A673 (cell line): ENCODE measurements around the gene UNC13D. TPM values are rescaled to one million over a fixed set of nuclear protein-coding genes. Genes with fewer than 3 reads are reported as not detected.

ENCODE experiments used
- BruUV-seq: library from RNA; stranded (reverse); fragments of 400-500 nt; replicated peaks from 2 replicates; lab custom pipeline; 2021; lab: Mats Ljungman, UMichigan
- CTCF ChIA-PET: fragments of 300-600 bp; sonication (Branson Sonifier 250); formaldehyde crosslinking; loops from one replicate; lab custom pipeline; 2022; ENCODE audit warnings: antibody characterized with exemption; lab: Charles Lee
- POLR2A ChIA-PET: fragments of 300-600 bp; sonication (Branson Sonifier 250); formaldehyde crosslinking; loops from one replicate; lab custom pipeline; 2022; ENCODE audit warnings: antibody characterized with exemption; ENCODE audit not compliant: low non-redundant PET; lab: Charles Lee
- DNase-seq: peaks from one replicate; pipeline ENCODE4 v3.0.0-alpha.2; 2015; ENCODE audit warnings: low spot score
- H3K27ac ChIP-seq: fragments of 200-600 bp; sonication (generic); 2 replicates; pipeline ENCODE4 v1.5.1; 2016; ENCODE audit warnings: mixed run types, low read depth, mild to moderate bottlenecking, mixed read lengths, antibody characterized with exemption, low read length; ENCODE audit not compliant: poor library complexity, severe bottlenecking
- H3K27me3 ChIP-seq: fragments of 200-600 bp; sonication (generic); replicated peaks from 2 replicates; pipeline ENCODE4 v1.6.1; 2017; ENCODE audit warnings: mixed run types, low read depth, mild to moderate bottlenecking, mixed read lengths, antibody characterized with exemption, low read length; ENCODE audit not compliant: insufficient read depth, poor library complexity
- H3K36me3 ChIP-seq: fragments of 200-600 bp; sonication (generic); 2 replicates; pipeline ENCODE4 v1.6.1; 2016; ENCODE audit warnings: mixed run types, mild to moderate bottlenecking, mixed read lengths, antibody characterized with exemption, low read length; ENCODE audit not compliant: insufficient read depth, poor library complexity, severe bottlenecking
- H3K4me1 ChIP-seq: fragments of 200-600 bp; sonication (generic); 2 replicates; pipeline ENCODE4 v1.6.1; 2017; ENCODE audit warnings: mixed run types, mild to moderate bottlenecking, mixed read lengths, antibody characterized with exemption, low read length; ENCODE audit not compliant: insufficient read depth, poor library complexity, severe bottlenecking
- H3K4me3 ChIP-seq: fragments of 200-600 bp; sonication (generic); 2 replicates; pipeline ENCODE4 v1.5.1; 2016; ENCODE audit warnings: low read depth, mixed run types, mild to moderate bottlenecking, mixed read lengths, low read length; ENCODE audit not compliant: poor library complexity, severe bottlenecking
- H3K9me3 ChIP-seq: fragments of 200-600 bp; sonication (generic); 2 replicates; pipeline ENCODE4 v1.6.1; 2016; ENCODE audit warnings: mixed run types, low read depth, mild to moderate bottlenecking, mixed read lengths, antibody characterized with exemption, low read length; ENCODE audit not compliant: poor library complexity, severe bottlenecking
- EZH2 ChIP-seq: fragments of 200-600 bp; sonication (generic); IDR thresholded peaks from 2 replicates; pipeline ENCODE4 v1.6.1; 2017; ENCODE audit warnings: borderline replicate concordance, low read depth, mild to moderate bottlenecking, mixed read lengths, antibody characterized with exemption, low read length; ENCODE audit not compliant: poor library complexity, severe bottlenecking
- intact Hi-C: fragments of 100-400 bp; cut with micrococcal nuclease; formaldehyde crosslinking; loops from one replicate; pipeline ENCODE4 v1.10.0; 2022; ENCODE audit not compliant: unreplicated experiment
- total RNA-seq: library from RNA; stranded (reverse); gene quantifications from 2 replicates; pipeline ENCODE4 v1.2.3, GENCODE V29; 2021
- TF ChIP-seq, protein P1 (sequence below): fragments of 300-800, 200-600 bp; sonication (generic); conservative IDR thresholded peaks from 2 replicates; pipeline ENCODE4 v1.5.1; 2017; ENCODE audit warnings: low read depth, mild to moderate bottlenecking, antibody characterized with exemption, low read length, moderate library complexity, mixed read lengths

Gene UNC13D
- total RNA-seq, 1 experiment from 2014 or later: 0.37 TPM

DNA sequence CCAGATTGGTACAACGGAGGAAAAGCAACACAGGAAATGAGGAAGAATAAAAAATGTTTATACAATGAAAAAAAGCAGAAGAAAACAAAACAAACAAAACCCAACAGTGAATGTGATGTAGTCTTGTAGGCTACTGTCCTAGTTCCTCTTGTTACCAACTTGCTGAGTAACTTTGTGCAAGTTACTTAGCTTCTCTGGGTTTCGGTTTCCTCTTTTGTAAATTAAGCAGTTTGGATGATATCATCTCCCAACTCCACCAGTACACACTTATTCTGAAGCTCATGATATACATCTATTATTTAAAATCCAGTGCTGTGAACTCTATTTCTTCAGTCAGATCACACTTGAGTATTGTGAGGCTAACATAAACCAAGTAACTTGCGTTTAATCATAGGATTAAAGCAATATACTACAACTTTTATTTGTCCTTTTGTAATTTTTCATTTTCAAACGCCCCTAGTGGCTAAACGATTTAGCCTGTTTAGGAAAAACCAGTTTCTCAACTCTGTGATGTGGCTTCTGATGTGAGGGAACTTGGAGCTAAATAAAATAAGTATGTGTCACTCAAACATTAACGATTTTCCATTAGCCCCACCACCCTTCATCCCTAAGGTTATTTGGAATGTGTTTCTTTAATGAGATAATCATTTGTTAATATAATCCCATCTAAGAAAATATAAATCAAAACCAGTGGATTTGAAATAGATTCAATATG lies 61.0 kb downstream of the UNC13D start:
- peak overlapping the region; percentile 97 for H3K27ac ChIP-seq
- POLR2A ChIA-PET: interaction anchor here (0.7 to 1.0 kb wide), 2 partner anchors 8 to 38 kb away, joined by 4 read pairs; no protein-coding TSS in a partner anchor
- CTCF ChIA-PET: interaction anchor here (0.6 to 0.8 kb wide), 3 partner anchors 13 to 810 kb away, joined by 3 to 7 read pairs (median 3); no protein-coding TSS in a partner anchor
- H3K4me1 ChIP-seq: peaks cover 19% of the 10 kb centered on the region
- peaks cover 10% of the 10 kb centered on the region for H3K36me3 ChIP-seq
- H3K27me3 ChIP-seq: no peaks in the 10 kb centered on the region
- no TSS peak for BruUV-seq
- peak overlapping the region; percentile 65 for H3K4me3 ChIP-seq
- intact Hi-C loops: no loop called here
- DNase-seq: peak; percentile 68
- H3K9me3 ChIP-seq: no peaks in the 10 kb centered on the region
- TF ChIP-seq, protein P1, sequence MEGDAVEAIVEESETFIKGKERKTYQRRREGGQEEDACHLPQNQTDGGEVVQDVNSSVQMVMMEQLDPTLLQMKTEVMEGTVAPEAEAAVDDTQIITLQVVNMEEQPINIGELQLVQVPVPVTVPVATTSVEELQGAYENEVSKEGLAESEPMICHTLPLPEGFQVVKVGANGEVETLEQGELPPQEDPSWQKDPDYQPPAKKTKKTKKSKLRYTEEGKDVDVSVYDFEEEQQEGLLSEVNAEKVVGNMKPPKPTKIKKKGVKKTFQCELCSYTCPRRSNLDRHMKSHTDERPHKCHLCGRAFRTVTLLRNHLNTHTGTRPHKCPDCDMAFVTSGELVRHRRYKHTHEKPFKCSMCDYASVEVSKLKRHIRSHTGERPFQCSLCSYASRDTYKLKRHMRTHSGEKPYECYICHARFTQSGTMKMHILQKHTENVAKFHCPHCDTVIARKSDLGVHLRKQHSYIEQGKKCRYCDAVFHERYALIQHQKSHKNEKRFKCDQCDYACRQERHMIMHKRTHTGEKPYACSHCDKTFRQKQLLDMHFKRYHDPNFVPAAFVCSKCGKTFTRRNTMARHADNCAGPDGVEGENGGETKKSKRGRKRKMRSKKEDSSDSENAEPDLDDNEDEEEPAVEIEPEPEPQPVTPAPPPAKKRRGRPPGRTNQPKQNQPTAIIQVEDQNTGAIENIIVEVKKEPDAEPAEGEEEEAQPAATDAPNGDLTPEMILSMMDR: peak; percentile 77
- no peak for TF ChIP-seq EZH2

DNA sequence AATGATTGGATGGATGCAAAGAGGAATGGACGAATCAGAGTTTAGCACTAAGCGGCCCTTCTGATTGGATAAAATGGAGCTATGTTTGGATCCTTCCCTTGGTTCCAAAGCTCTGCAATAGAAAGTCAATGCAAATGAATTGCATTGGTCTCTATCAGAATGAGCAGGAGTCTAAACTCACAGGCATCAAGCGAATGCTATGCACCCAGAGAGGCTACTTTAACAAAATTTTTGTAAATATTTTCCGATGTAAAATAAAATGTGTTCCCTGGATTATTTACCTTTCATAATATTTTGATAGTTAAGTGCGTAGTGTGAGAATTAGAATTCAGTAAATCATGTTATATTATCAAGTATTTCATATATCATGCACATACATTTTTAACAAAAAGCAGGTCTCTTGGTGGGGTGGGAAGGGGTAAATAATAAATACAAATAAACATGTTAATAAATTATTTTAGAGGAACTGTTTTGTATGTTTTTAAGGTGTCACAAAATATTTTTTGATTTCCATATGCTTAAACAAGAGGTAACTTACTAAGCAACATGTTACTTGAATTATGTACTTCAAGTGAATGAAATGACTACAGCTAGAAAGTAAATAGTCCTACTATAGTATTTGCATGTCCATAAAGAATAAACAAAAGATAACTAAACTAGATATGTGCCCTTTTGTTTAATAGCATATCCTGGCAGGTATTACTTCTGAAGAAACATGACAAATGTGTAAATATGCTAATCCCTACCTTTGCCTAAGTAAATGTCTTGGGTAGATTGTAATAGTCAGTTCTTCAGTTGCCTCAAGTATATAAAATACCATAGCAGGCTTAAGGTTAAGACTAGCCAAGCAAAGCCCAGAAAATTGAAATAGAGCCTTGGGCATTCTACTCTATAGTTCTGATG lies 64.0 kb downstream of the UNC13D start:
- intact Hi-C loops: no loop called here
- Histone ChIP-seq H3K4me3 (no peak overlapping the region), H3K27me3 (no peaks in the 10 kb centered on the region), H3K4me1 (peaks cover 28% of the 10 kb centered on the region), H3K27ac (peak overlapping the region; percentile 14), H3K9me3 (no peaks in the 10 kb centered on the region), H3K36me3 (peaks cover 32% of the 10 kb centered on the region)
- DNase-seq: no peak
- TF ChIP-seq EZH2: no peak
- TF ChIP-seq, protein P1: no peak
- ChIA-PET POLR2A (interaction anchor here (0.6 to 1.0 kb wide), 8 partner anchors 11 to 375 kb away, joined by 3 to 18 read pairs (median 4); partner anchors contain the start of genes GRB2 and WBP2), CTCF (no interaction called here)
- no TSS peak for BruUV-seq

DNA sequence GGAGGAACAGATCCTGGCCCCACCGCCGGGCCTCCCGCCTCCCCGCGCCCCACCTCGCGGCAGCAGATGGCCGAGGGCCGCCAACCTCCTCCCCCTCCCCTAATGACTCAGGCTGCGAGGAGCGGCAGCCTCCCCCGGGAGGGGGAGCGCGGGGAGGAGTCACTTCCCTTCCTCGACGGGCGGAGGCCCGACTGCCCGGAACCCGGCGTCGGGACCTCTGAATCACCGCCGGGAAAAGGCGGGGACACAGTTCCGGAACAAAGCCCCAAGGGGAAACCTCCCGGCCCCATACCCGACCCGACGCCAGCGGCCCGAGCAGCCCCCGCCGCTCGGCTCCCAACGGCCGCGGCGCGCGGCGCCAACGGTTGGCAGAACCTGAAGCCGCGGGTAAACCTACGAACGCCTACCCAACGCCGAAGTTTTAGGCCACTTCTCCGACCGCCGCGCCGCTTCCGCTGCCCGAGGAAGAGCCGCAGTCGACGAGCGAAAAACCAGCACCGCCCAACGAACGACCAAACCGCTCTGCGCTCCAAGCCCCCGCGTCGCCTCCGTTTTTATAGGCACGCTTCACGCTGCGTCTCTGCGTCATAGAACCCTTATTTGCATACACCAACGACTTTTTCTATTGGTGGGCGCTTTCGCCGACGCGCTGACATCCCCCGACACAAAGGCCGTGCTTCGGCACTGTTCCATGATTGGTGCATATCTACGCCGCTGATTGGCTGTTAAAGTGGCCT lies 64.8 kb downstream of the UNC13D start:
- no TSS peak for BruUV-seq
- DNase-seq: peak; percentile 100
- Histone ChIP-seq H3K9me3 (no peaks in the 10 kb centered on the region), H3K36me3 (peaks cover 32% of the 10 kb centered on the region), H3K4me3 (peak overlapping the region; percentile 88), H3K27me3 (no peaks in the 10 kb centered on the region), H3K27ac (peak overlapping the region; percentile 98), H3K4me1 (peaks cover 28% of the 10 kb centered on the region)
- no peak for TF ChIP-seq EZH2
- TF ChIP-seq, protein P1: 0 out of 2 replicates have a peak, but pooled peaks have one; percentile 0
- CTCF ChIA-PET: no interaction called here
- POLR2A ChIA-PET: interaction anchor here (0.6 to 1.0 kb wide), 8 partner anchors 12 to 374 kb away, joined by 3 to 18 read pairs (median 4); partner anchors contain the start of genes GRB2 and WBP2
- intact Hi-C loops: no loop called here
